Neural cell (in vitro differentiated cells): Measurements from ENCODE around the gene NLRC5.

Experiments
- CTCF ChIP-seq: fragments of 450-650 bp; IDR thresholded peaks from 2 replicates; pipeline ENCODE4 v1.5.1; 2014; ENCODE audit warnings: antibody characterized with exemption, mild to moderate bottlenecking, moderate library complexity; ENCODE audit not compliant: poor library complexity, severe bottlenecking
- EP300 ChIP-seq: fragments of 450-650 bp; conservative IDR thresholded peaks from 2 replicates; pipeline ENCODE4 v1.6.1; 2014; ENCODE audit warnings: antibody characterized with exemption, mild to moderate bottlenecking, moderate library complexity; ENCODE audit not compliant: poor library complexity, severe bottlenecking
- EZH2 ChIP-seq: fragments of 200-600, 300-800 bp; shearing (Covaris generic), sonication (generic); IDR thresholded peaks from 2 replicates; pipeline ENCODE4 v1.6.1; 2014; ENCODE audit warnings: antibody characterized with exemption, low read length, borderline replicate concordance, mild to moderate bottlenecking; ENCODE audit not compliant: insufficient read depth, poor library complexity, severe bottlenecking
- MXI1 ChIP-seq: fragments of 450-650 bp; conservative IDR thresholded peaks from 2 replicates; pipeline ENCODE4 v1.6.1; 2014; ENCODE audit warnings: antibody characterized with exemption, mild to moderate bottlenecking; ENCODE audit not compliant: poor library complexity, severe bottlenecking
- POLR2AphosphoS5 ChIP-seq: IDR thresholded peaks from 2 replicates; pipeline ENCODE4 v1.6.1; 2012
- REST ChIP-seq: IDR thresholded peaks from 2 replicates; pipeline ENCODE4 v1.6.1; 2012; ENCODE audit warnings: borderline replicate concordance
- SMC3 ChIP-seq: fragments of 450-650 bp; conservative IDR thresholded peaks from 2 replicates; pipeline ENCODE4 v1.6.1; 2014; ENCODE audit warnings: antibody characterized with exemption, mild to moderate bottlenecking, moderate library complexity; ENCODE audit not compliant: poor library complexity
- TAF1 ChIP-seq: IDR thresholded peaks from 2 replicates; pipeline ENCODE4 v1.6.1; 2012; ENCODE audit warnings: low read depth

- TF ChIP-seq CTCF, result no peak
- no peak for TF ChIP-seq SMC3
- no peak for TF ChIP-seq TAF1
- TF ChIP-seq EP300, result no peak
- no peak for TF ChIP-seq REST
- TF ChIP-seq EZH2, result no peak
- no peak for TF ChIP-seq POLR2AphosphoS5
- no peak for TF ChIP-seq MXI1
These were observed 42.4 kb upstream of the NLRC5 start for GRCh38 chr16:56946767-56947603.
